HG03135 (cell line): ENCODE results near the gene HLA-DOA.

Experiments used
- ATAC-seq: cut with Tn5 transposase; IDR thresholded peaks from one replicate; pipeline ENCODE4 v1.9.1; 2021; ENCODE audit warnings: mild to moderate bottlenecking, moderate library complexity; ENCODE audit not compliant: unreplicated experiment

HLA-DOA gene

DNA sequence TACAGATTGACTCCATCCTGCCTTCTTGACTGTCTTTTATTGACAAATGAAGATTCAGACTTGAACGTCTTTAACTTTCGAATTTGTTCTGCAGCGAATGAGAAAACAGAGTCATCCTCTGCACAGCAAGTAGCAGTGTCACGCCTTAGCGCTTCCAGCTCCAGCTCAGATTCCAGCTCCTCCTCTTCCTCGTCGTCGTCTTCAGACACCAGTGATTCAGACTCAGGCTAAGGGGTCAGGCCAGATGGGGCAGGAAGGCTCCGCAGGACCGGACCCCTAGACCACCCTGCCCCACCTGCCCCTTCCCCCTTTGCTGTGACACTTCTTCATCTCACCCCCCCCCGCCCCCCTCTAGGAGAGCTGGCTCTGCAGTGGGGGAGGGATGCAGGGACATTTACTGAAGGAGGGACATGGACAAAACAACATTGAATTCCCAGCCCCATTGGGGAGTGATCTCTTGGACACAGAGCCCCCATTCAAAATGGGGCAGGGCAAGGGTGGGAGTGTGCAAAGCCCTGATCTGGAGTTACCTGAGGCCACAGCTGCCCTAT, 28.8 kb downstream of the HLA-DOA start:
- no peak for ATAC-seq

DNA sequence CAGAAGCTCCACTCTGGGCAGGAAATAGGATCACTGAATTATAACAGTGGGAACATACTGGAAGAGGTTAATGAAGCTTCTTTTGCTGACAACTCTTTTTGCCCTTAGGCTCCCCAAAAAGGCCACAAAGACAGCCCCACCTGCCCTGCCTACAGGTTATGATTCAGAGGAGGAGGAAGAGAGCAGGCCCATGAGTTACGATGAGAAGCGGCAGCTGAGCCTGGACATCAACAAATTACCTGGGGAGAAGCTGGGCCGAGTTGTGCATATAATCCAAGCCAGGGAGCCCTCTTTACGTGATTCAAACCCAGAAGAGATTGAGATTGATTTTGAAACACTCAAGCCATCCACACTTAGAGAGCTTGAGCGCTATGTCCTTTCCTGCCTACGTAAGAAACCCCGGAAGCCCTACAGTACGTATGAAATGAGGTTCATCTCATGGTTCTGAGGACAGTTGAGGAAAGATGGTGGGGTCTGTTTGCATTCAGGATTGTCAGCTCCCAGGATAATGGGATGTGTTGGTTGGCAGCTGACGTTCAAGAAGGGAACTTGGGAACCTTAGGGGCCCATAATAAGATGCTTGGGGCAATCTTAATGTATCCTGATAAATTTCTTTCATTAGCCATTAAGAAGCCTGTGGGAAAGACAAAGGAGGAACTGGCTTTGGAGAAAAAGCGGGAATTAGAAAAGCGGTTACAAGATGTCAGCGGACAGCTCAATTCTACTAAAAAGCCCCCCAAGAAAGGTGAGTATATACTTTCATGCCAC, 29.5 kb downstream of the HLA-DOA start:
- no peak for ATAC-seq

DNA sequence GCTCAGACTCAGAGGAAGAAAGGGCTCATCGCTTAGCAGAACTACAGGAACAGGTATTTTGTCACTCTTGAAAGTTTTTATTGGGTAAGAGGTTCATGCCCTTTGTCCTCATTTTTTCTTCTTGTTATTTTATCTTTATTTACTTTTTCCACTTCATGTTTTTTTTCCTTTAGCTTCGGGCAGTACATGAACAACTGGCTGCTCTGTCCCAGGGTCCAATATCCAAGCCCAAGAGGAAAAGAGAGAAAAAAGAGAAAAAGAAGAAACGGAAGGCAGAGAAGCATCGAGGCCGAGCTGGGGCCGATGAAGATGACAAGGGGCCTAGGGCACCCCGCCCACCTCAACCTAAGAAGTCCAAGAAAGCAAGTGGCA, 31.5 kb downstream of the HLA-DOA start:
- no peak for ATAC-seq

DNA sequence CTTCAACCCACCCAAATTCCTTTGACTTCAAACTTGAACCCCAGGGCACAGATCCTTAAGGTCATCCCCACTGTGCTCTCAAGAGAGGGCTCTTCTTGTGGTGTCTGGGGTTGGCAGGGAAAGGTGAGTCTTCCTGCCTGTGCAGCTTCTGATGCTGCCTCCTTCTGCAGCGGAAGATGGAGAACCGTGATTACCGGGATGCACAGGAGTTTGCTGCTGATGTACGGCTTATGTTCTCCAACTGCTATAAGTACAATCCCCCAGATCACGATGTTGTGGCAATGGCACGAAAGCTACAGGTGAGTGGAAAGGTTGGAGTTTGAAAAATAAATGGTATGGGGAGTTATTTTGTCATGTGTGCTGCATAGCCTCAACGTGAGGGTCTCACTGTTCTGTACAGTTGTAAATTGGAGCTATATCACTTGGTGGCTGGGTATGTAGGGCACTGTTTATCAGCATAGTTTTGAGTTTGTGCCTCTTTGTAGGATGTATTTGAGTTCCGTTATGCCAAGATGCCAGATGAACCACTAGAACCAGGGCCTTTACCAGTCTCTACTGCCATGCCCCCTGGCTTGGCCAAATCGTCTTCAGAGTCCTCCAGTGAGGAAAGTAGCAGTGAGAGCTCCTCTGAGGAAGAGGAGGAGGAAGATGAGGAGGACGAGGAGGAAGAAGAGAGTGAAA, 32.0 kb downstream of the HLA-DOA start:
- no peak for ATAC-seq

DNA sequence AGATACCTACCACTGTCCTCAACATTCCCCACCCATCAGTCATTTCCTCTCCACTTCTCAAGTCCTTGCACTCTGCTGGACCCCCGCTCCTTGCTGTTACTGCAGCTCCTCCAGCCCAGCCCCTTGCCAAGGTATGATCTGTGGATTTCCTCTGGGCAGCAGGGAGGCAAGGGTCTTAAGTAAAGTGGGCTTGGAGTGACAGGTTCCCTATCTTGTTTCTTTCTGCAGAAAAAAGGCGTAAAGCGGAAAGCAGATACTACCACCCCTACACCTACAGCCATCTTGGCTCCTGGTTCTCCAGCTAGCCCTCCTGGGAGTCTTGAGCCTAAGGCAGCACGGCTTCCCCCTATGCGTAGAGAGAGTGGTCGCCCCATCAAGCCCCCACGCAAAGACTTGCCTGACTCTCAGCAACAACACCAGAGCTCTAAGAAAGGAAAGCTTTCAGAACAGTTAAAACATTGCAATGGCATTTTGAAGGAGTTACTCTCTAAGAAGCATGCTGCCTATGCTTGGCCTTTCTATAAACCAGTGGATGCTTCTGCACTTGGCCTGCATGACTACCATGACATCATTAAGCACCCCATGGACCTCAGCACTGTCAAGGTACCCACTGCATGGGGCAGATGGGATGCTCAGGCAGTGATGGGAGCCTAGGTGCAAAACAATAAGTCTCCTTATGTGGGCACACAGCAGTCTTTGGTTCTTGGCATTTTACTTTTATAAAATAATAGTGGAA, 32.9 kb downstream of the HLA-DOA start:
- ATAC-seq: no peak

DNA sequence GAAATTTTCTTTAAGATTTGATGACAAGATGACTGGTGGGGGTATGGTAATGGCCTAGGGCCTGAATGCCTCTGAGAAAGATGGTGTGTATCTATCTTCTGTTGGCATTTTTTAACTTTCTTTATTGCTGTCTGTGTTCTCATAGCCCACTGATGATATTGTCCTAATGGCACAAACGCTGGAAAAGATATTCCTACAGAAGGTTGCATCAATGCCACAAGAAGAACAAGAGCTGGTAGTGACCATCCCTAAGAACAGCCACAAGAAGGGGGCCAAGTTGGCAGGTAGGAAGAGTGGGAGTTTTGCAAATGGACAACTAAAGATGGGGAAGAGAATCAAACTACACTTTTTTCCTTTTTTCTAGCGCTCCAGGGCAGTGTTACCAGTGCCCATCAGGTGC, 33.5 kb downstream of the HLA-DOA start:
- ATAC-seq: no peak

DNA sequence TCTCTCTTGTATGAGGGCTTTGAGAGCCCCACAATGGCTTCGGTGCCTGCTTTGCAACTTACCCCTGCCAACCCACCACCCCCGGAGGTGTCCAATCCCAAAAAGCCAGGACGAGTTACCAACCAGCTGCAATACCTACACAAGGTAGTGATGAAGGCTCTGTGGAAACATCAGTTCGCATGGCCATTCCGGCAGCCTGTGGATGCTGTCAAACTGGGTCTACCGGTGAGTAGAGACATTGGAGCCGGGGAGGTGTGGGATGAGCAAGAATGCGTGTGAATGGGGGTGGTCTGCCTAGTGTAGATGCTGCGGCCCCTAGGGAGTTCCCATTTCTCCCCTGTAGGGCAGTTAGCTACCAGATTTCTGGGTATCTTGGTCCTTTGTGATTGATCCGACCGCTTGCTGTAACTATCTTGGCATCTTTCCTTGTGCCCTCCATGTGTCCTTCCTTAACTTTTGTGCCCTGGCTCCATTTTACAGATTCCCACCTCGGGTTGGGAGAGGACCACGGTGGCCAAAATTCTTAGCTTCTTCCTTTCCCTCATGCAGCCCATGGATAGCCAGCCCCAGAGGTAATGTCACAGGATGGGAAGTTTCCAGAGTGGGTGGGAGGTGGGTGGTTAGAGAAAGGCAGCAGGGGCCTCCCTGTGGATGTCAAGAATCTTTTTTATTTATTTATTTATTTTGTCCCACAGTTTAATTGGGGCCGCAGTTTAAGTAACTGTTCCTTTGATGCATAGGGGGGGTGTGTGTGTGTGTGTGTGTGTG, 34.7 kb downstream of the HLA-DOA start:
- no peak for ATAC-seq

DNA sequence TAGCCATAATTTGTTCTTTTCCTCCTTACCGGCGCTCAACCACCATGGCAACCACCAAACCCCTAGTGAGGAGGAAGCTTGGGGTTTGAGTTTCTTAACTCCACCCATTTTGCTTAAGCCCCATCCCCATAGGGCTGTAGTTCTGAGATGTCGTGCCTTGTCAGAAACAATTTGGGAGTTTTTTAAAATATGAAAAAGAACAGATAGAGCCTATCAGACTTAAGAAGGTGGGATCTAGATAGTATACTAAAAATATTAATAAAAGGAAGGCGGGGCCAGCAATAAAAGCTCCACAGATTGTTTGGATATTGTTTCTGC, 35.4 kb downstream of the HLA-DOA start:
- ATAC-seq: no peak

DNA sequence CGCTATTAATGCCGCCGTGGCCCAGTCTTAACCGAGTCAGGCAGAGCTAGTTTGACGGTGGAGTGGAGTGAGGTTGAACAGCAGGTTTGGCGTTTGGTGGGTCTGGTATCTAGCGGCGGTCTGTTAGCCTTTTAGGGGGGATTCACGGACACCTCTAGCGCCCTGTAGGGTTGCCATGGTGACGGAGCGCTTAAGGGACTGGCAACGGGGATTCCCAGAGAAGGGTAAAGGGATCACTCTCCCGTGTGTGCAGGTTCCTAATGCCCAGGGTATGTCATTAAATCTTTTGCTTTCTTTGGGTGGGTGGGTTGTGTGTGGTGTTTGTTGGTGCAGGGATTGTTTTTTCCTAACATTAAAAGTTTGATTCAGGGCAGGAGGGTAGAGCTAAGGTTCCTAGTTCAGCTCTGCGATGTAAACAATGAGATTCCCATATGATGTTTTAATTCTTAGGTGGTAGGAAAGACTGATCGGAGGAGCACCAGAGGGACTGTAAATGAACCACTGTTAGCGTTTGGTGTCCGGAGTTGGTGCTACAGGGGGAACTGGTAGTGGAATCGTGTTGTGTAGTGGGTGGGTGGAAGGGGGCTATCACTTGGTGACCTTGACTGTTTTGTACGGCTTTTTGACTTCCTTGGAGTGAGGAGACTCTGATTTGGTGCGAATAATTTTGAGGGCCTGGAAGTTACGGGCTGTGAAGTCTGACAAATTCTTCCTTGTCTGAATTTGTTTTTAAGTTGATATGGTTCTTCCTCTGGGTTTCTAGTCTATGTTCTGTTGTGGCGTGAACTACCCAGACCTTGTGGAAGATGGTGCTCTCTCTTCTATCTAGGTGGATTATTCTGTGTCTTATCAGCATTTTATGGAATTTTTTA, 36.0 kb downstream of the HLA-DOA start:
- no peak for ATAC-seq

DNA sequence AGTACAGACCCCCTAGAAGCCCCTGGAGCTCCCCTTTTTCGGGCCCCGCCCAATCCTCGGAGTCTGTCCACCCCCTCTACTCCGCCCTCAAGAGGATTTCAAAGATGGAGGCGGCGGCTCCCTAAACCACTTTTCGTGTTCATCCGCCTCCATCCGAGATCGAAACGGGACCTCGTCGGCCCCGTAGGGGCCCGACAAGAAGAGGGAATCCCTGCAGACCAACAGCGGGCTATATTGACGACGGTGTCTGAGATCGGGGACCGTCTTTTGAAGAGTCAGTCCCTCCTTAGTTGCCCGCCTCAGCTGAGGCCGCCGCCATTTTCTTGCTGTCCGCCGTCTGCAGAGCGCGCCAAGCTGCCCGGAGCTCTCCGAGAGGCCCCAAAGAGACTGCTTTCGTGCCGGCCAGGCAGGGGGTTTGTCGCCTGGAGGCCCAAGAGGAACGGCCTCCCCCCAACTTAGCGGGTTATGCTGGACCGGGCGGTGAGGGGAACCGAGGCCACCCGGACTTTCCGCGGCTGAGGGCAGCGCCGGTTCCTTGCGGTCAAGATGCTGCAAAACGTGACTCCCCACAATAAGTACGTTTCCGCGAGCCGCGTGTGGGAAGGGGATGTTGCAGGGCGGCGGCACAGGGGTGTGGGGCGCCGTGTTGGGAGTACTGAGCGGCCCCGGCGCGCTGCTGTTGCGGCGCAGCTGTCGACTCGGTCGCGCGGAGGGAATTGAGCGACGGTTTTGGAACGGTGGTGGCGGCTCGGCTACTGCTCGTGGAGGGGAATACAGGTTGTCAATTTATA, 36.8 kb downstream of the HLA-DOA start:
- ATAC-seq: no peak

DNA sequence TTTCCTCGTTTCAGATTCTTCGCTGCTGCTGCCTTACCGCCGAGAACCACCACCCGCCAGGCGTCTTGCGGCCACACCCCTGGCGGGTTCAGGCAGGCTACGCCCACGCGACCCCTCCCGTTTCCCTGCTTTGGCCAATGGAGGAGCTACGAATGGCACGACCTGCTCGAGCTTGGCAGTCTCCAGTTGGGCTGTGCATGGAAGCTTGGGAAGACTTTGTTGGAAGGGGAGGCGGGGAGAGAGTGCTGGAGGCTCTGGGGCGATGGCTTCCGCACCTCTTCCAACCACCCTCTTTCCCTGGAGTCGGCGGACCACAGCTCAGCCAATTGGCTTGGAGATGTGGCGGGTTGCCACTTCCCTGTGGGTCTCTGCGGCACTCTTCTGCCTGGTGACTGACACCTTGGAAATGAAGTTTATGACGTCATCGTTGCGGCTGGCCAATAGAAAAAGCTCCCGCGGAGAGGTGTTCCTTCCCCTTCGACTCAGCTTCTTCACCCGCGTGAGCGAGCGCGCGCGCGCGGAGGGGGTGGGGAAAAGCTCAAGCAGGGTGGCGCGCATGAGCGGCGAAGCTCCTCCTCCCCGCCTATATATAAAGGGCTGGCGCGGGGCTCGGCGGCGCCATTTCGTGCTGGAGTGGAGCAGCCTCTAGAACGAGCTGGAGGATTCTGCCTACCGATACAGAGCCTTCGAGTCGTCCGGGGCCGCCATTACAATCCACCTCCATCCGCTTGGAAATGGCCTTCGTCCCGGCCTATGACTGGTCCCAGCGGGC, 37.6 kb downstream of the HLA-DOA start:
- ATAC-seq: peak; percentile 42

DNA sequence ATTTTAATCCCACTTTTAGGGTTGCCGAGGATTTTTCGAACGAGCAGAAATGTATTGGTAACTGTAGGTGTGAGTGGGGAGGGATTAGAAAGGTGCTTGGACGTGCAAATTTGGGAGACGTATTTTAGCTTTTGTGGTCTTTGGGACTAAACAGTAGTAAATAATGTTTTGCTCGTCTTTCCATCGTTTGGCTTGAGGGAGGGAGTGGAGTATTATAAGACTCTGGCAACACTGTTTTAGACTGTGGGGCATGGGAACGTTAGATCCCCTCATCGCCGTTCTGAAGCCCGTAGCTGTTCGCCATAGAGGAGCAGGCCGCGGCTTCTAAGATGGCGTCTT, 38.2 kb downstream of the HLA-DOA start:
- no peak for ATAC-seq

DNA sequence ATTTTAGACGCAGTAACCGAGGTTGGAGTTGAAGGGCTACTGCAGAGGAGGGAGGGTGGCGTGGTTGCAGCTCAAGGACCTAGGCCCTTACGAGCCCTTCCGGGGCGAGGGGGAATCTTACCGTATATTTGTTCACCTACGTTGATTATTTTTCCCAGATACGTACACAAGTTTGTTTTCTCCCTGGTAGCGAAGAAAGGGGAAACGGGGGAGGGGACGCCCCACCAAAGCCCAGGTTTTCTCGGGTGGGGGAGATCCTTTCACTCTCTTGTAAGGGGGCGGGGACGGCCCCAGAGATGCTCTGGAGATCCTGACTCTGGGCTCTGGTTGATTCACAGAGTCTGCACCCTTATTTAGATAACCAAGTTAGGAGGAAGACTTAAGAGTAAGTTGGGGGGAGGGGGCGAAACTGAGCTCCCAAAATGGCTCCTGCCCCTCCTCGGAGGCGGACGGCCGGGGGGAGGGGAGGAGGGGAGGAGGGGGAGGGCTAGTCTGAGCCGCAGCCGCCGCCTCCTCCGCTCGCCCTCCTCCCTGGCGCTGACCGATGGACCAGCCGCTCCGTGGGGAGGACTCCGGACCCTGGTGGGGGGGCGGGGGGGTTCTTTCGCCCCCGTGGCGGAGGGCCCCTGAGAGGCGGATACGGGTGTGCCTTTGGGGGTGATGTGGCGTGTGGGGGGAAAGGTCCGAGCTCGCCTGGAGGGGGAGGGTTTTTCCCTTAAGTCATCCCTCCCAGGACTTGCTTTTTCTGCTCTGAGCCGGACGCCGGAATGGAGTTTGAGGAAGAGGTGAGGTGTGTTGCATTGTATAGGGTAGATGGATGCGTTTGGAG, 38.8 kb downstream of the HLA-DOA start:
- ATAC-seq: no peak

DNA sequence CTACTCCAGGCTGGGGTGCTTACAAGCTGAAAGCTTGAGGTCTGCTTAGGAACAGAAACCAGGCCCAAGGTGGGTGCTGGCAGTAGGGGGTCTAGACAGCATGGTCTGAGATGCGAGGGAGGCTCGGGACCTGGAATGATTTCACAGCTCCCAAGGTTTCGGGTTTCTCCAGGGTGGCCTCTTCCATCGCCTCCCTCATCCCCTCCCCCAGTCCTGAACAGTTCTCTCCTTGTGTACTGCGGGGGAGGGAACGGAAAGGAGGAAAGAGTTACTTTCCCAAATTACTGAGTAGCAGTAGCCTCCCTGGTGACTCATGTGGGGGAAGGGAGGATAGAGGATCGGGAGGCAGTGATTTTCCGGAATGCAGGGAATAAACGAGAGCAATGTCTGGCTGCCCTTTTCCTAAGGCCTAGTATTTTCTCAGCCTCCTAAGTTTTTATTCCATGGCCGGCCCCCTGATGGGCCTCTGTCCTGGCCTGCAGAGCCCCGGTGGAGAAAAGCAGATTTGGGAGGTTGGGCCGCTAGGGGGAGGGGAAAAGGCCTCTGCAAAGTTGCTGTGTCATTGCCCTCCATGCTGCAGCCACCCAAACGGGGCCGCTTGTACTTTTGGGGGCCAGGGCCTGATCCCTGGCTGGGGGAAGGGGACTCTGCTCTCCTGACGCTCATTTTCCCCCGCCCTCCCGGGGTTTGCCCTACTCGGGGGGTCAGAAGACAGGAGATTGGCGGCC, 39.5 kb downstream of the HLA-DOA start:
- no peak for ATAC-seq

DNA sequence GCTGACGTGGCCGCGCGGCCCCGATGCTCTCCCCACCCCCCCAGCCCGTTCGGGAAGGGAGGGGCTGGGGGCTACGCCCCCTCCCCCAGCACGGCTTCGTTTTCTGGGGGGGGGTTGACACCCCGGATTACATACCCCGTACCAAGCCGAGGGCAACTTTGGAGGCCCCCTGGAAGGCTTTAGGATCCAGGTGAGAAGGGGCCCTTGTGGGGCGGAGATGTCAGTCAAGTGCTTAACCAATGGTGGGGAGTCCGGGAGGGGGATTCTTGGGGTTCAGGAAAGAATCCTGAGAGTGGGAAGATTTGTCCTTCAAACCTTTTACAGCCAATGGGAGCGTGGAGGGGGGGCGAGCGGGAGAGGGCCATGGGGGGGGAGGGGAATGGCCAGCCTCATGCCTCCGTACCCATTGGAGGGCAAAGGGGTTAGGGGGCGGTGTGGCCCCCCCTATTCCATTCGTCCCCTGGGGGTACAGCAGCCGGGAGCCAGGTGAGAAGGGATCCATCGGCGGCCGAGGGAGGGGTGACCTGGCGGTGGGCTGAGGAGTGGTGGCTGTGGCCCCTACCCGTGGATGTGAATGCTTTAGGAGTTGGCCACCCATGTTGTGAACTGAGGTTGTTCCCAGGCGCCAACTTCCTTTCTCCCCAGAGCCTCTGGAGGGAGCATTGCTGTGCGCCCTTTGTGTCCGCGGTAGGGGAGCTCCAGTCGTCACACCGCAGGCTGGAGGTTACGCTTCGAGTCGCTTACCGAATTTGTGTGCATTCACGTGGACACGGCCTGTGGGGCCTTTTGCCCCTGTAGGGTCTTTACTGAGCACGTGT, 40.3 kb downstream of the HLA-DOA start:
- no peak for ATAC-seq

DNA sequence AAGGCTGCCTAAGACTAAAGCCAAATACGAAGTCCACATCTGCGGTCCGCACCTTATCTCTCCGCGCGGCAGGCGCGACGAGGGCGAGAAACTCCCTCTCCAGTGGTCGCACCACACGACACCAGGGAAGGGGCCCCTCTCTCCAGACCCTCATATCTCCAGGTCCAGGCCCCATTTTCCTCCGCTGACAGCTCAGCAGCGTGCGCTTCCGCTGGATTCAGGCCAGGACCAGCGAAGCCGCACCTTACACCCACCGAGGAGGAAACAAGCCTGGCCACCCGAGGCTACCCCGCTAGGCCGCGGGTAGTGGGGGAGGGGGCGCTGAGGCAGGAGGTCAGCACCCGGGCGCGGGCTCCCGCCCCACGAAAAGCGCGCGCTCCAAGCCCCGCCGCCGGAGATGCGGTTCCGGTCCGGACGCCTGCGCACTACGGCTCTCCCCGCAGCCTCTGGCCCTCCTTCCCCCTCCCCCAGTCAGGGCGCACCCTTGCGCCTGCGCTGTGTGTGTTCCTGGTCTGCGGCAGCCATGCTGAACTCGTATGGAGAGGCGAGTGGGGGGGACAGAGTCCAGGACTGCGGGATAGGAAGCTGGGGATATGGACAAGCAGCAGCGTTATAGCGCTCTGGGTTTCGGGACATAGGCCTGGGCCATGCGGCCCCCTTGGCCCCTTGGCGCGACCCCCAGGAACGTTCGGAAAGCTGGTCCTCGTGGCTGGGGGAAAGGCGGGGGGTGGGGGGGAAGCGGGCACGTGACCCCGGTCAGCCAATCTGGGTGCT, 41.1 kb downstream of the HLA-DOA start, which contains the start of gene BRD2:
BRD2 (plus strand) TSS at position 502 of the 774 bp plus-strand sequence. CDS start 4,305 bp downstream, outside the sequence.
- ATAC-seq: peak; percentile 38
